HEK293 (cell line): Measurements from ENCODE around the gene GLRA3.

ENCODE experiments used
- CTCF ChIP-seq: fragments of 450-650 bp; formaldehyde crosslinking; IDR thresholded peaks from 2 replicates; pipeline ENCODE4 v1.5.1; 2016; ENCODE audit warnings: missing biosample characterization, missing genetic modification characterization
- TRIM28 ChIP-seq: IDR thresholded peaks from 2 replicates; pipeline ENCODE4 v1.6.1; 2011; ENCODE audit warnings: low read length, control low read depth, borderline replicate concordance
- ZNF138 ChIP-seq: fragments of 450-650 bp; formaldehyde crosslinking; IDR thresholded peaks from 2 replicates; pipeline ENCODE4 v1.5.1; 2016; ENCODE audit warnings: missing biosample characterization, missing genetic modification characterization, borderline replicate concordance
- ZNF157 ChIP-seq: fragments of 450-650 bp; formaldehyde crosslinking; IDR thresholded peaks from 2 replicates; pipeline ENCODE4 v1.5.1; 2016; ENCODE audit warnings: missing biosample characterization, missing genetic modification characterization
- ZNF274 ChIP-seq, 2 experiments: fragments of 200-500 bp in 1 of 2; fragments of 450-650 bp in 1 of 2; sonication (Bioruptor generic) in 1 of 2; formaldehyde crosslinking in 1 of 2; IDR thresholded peaks; 2 replicates each; pipeline versions ENCODE4 v1.5.1 to v1.6.1; 2014 to 2016; ENCODE audit warnings: borderline replicate concordance in 1 of 2, inconsistent platforms in 1 of 2, low read length in 1 of 2, missing biosample characterization in 1 of 2, missing genetic modification characterization in 1 of 2
- ZNF335 ChIP-seq: fragments of 450-650 bp; formaldehyde crosslinking; conservative IDR thresholded peaks from 2 replicates; pipeline ENCODE4 v1.5.1; 2016; ENCODE audit warnings: missing biosample characterization, missing genetic modification characterization
- ZNF785 ChIP-seq: fragments of 450-650 bp; formaldehyde crosslinking; IDR thresholded peaks from 2 replicates; pipeline ENCODE4 v1.5.1; 2016; ENCODE audit warnings: missing biosample characterization, missing genetic modification characterization
- TF ChIP-seq, protein P1 (sequence below): fragments of 450-650 bp; formaldehyde crosslinking; conservative IDR thresholded peaks from 2 replicates; pipeline ENCODE4 v1.5.1; 2016; ENCODE audit warnings: low read depth, missing biosample characterization, missing genetic modification characterization

DNA sequence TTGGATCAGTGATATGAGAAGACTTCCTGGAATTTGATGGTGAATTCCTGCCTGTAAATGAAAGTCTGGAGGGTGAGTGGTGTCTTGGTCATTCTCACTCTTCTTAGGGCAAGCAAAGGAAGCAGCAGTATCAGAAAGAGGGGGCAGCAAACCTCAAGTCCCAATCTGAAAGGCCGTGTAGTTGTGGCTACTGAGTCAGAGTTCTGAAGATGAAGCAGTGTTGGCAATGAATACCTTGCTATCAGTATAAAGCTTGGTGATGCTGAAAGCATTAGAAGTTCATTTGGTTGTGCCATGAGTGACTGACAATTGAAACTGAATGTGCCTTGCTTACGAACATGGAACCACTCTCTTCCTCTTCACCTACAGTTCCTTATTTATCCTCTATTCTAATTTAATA, 35.0 kb upstream of the GLRA3 start:
- no peak for TF ChIP-seq CTCF (tag by site-specific recombination)
- TF ChIP-seq TRIM28: no peak
- TF ChIP-seq, protein P1, sequence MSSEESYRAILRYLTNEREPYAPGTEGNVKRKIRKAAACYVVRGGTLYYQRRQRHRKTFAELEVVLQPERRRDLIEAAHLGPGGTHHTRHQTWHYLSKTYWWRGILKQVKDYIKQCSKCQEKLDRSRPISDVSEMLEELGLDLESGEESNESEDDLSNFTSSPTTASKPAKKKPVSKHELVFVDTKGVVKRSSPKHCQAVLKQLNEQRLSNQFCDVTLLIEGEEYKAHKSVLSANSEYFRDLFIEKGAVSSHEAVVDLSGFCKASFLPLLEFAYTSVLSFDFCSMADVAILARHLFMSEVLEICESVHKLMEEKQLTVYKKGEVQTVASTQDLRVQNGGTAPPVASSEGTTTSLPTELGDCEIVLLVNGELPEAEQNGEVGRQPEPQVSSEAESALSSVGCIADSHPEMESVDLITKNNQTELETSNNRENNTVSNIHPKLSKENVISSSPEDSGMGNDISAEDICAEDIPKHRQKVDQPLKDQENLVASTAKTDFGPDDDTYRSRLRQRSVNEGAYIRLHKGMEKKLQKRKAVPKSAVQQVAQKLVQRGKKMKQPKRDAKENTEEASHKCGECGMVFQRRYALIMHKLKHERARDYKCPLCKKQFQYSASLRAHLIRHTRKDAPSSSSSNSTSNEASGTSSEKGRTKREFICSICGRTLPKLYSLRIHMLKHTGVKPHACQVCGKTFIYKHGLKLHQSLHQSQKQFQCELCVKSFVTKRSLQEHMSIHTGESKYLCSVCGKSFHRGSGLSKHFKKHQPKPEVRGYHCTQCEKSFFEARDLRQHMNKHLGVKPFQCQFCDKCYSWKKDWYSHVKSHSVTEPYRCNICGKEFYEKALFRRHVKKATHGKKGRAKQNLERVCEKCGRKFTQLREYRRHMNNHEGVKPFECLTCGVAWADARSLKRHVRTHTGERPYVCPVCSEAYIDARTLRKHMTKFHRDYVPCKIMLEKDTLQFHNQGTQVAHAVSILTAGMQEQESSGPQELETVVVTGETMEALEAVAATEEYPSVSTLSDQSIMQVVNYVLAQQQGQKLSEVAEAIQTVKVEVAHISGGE (tag by site-specific recombination): no peak
- no peak for TF ChIP-seq ZNF138 (tag by site-specific recombination)
- no peak for TF ChIP-seq ZNF274 (IDR thresholded peaks at IDR 0.05; ENCODE audit: low read length)
- TF ChIP-seq ZNF274 (tag by site-specific recombination; IDR thresholded peaks at IDR 0.05; ENCODE audit: borderline replicate concordance): no peak
- TF ChIP-seq ZNF785 (tag by site-specific recombination): no peak
- TF ChIP-seq ZNF335: no peak
- no peak for TF ChIP-seq ZNF157 (tag by site-specific recombination)
